ENCODE results near the gene EIF4EBP3.

Gene EIF4EBP3

DNA sequence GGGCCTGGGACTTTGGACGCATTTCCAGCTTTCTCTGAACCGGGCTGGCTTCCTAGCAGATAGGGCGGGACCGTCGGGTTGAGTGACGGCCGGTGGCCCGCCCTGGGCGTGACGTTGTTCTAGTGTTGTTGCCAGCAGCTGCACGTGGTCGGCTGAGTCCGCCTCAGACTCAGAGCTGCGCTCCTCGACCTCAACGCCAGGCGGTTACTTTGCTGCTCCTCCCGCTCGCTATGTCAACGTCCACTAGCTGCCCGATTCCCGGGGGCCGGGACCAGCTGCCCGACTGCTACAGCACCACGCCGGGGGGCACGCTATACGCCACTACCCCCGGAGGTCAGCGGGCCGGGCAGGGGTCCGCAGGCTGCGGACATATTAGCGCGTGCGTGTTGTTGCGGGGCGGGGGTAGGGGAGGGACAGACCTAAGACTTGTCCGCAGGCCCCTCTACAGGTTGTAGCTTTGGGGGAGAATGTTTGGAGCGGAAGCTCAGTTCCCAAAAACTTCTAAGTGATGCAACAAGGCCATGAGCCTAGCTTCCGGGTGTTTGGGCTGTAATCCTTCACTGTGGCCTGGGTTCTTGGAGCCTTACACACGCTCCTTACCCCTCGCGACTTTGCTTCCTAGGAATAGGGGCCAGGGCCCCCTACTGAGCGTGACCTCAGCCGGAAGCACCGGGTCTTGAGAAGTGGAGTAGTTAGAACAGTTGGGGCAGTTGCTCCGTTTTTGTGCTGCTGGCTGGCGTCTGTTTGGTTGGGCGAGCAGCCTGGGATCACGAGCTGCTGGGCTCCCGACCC lies at the start of gene EIF4EBP3:
TSS of gene EIF4EBP3 (plus strand) at position 155 of the 792 bp plus-strand sequence. CDS start at position 231, 76 bp downstream.
- Mint-ChIP-seq H3K27me3 (no peaks in the 10 kb centered on the region), H3K36me3 (peaks cover 46% of the 10 kb centered on the region), H3K4me3 (peak within 1 kb of the TSS; percentile 82), H3K4me1 (peaks cover 54% of the 10 kb centered on the region), H3K27ac (peak within 1 kb of the TSS; percentile 96), H3K9me3 (no peaks in the 10 kb centered on the region)
- CTCF ChIA-PET, result interaction anchor here (0.7 to 3.2 kb wide), 16 partner anchors 8 to 307 kb away, joined by 3 to 22 read pairs (median 3); partner anchors contain the start of genes ANKHD1, HBEGF, TMCO6 and ZMAT2
- DNase-seq, result peak; percentile 94

DNA sequence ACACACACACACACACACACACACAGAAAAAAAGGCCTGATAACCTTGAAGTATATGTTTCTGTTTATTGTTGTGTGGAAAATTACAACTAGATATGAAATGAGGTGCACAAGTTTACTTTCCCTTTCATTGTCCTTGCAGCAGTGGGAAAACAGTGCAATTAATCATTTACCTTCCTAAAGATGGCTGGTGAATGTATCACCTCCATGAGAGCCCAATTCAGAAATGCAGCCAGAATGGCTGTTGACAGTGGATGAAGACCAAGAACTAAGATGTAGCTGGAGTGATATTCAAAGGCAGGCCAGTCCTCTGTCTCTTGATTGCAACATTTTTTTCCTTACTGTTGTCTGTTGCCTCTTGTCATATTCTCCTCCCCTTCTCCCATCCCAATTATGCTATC lies 49.6 kb upstream of the EIF4EBP3 start:
- Mint-ChIP-seq H3K4me1 (no peaks in the 10 kb centered on the region), H3K4me3 (no peak overlapping the region), H3K9me3 (no peaks in the 10 kb centered on the region), H3K27ac (no peak overlapping the region), H3K36me3 (peaks cover 26% of the 10 kb centered on the region), H3K27me3 (no peaks in the 10 kb centered on the region)
- CTCF ChIA-PET, result no interaction called here
- no peak for DNase-seq

DNA sequence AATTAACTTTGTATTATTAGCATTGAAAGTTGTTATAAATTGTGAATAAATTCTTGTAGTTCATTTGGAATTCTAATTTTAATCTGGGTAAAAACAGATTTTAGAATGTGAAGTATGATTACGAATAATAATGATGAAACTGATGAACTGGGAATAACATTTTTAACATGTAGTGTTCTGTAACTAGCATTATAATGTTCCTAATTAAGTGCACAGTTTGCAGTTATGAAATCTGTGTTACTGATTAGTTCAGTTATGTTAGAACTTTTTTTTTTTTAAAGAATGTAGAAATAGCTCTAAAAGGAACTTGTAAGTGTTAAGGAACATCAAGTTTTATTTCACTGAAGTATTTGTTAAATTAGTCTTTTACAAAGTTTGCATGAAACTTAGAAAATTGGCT lies 48.9 kb upstream of the EIF4EBP3 start:
- H3K27me3 Mint-ChIP-seq, result no peaks in the 10 kb centered on the region
- no peak overlapping the region for H3K4me3 Mint-ChIP-seq
- H3K4me1 Mint-ChIP-seq, result no peaks in the 10 kb centered on the region
- H3K9me3 Mint-ChIP-seq, result no peaks in the 10 kb centered on the region
- no peak overlapping the region for H3K27ac Mint-ChIP-seq
- CTCF ChIA-PET, result no interaction called here
- peaks cover 20% of the 10 kb centered on the region for H3K36me3 Mint-ChIP-seq
- DNase-seq, result no peak

DNA sequence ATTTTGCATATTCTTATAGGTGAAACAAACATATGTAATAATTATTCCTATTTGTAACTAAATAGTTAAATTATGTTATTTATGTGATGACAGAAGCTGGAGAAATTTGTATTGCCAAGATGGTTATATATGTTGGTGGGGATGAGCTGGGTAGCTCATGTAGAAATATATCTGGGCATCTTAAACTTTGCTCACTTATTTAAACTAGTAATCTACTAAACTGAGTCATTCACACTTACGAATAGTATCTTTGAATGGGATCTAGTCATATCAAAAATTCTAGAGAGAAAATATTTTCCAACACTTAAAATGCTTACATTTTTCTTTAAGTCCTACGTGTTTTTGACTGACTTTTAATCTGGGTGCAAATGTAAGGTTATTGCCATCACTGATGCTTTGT lies 44.6 kb upstream of the EIF4EBP3 start:
- Mint-ChIP-seq H3K4me3 (no peak overlapping the region), H3K36me3 (peaks cover 17% of the 10 kb centered on the region), H3K4me1 (no peaks in the 10 kb centered on the region), H3K27ac (no peak overlapping the region), H3K9me3 (no peaks in the 10 kb centered on the region), H3K27me3 (no peaks in the 10 kb centered on the region)
- DNase-seq, result no peak
- CTCF ChIA-PET, result interaction anchor here (0.8 kb wide), 1 partner anchor 262 kb away, joined by 3 read pairs; no protein-coding TSS in a partner anchor

DNA sequence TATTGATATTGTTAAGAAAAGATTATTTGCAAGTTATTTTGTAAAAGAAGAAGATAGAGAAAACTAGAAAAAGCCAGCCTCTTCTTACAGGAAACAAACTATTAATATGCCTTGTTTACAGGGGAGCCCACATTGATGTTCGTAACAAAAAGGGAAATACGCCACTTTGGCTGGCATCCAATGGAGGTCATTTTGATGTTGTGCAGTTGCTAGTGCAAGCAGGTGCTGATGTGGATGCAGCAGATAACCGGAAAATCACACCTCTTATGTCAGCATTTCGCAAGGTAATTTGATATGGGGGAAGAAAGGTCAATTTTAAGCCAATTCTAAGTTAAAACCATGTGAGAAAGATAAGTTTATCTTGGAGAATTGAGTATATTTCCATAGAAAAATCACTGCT lies 37.6 kb upstream of the EIF4EBP3 start:
- Mint-ChIP-seq H3K27ac (no peak overlapping the region), H3K4me3 (no peak overlapping the region), H3K4me1 (no peaks in the 10 kb centered on the region), H3K27me3 (no peaks in the 10 kb centered on the region), H3K9me3 (no peaks in the 10 kb centered on the region), H3K36me3 (peaks cover 49% of the 10 kb centered on the region)
- no peak for DNase-seq
- CTCF ChIA-PET, result no interaction called here

DNA sequence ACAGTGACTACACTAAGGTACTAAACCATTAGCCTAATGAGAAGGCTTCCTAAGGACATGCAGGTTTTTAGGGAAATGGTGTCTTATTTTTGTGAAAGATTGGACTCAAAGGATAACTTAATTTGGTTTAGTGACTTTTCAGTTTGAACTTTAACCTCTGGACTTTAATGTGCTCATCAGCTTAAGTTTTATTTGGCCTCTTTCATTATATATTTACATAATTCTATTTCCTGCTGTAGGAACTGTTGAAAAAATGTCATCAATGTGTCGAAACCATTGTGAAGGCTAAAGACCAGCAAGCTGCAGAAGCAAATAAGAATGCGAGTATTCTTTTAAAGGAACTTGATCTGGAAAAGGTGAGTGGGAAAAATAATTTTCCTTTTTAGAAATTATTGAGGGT lies 34.3 kb upstream of the EIF4EBP3 start:
- Mint-ChIP-seq H3K27ac (no peak overlapping the region), H3K36me3 (peaks cover 48% of the 10 kb centered on the region), H3K4me3 (no peak overlapping the region), H3K27me3 (no peaks in the 10 kb centered on the region), H3K4me1 (no peaks in the 10 kb centered on the region), H3K9me3 (no peaks in the 10 kb centered on the region)
- no peak for DNase-seq
- CTCF ChIA-PET, result no interaction called here

DNA sequence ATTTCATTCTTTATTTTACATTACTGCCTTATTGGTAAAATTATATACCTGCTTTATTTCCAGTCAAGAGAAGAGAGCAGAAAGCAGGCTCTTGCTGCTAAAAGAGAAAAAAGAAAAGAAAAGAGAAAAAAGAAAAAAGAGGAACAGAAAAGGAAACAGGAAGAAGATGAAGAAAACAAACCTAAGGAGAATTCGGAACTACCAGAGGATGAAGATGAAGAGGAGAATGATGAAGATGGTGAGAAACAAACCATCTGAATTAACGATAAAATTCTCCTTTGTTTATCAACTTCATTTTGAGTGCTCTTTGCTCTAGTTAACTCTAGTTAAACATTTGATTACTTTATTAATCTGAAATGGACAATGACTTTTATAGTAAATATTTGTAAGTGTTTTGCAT lies 23.5 kb upstream of the EIF4EBP3 start:
- H3K36me3 Mint-ChIP-seq, result peaks cover 41% of the 10 kb centered on the region
- H3K4me1 Mint-ChIP-seq, result no peaks in the 10 kb centered on the region
- H3K4me3 Mint-ChIP-seq, result no peak overlapping the region
- no peak overlapping the region for H3K27ac Mint-ChIP-seq
- CTCF ChIA-PET, result no interaction called here
- no peak for DNase-seq
- H3K9me3 Mint-ChIP-seq, result peaks cover 2% of the 10 kb centered on the region
- no peaks in the 10 kb centered on the region for H3K27me3 Mint-ChIP-seq

DNA sequence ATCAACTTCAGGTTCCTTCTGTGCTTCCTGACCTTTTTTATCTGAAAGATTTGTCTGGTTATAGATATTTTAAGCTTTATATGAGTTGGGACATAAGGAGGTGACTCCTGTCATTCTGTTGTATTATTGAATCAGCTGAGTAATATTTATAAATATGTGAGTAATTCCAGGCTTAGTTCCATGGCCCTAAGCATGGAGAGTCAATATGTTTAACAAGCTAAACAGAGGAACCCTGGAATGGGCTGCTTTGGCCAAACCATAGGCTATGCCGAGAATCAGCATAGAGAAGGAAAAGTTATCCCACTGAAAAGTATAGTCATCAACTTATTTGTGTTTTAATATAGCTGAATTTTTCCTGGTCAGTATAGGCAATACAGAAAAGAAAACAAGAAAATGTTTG lies 7.2 kb upstream of the EIF4EBP3 start:
- Mint-ChIP-seq H3K27ac (no peak overlapping the region), H3K9me3 (no peaks in the 10 kb centered on the region), H3K4me3 (no peak overlapping the region), H3K27me3 (no peaks in the 10 kb centered on the region), H3K36me3 (peaks cover 54% of the 10 kb centered on the region), H3K4me1 (no peaks in the 10 kb centered on the region)
- DNase-seq, result no peak
- CTCF ChIA-PET, result interaction anchor here (0.9 to 1.2 kb wide), 2 partner anchors 11 to 95 kb away, joined by 3 read pairs; no protein-coding TSS in a partner anchor

DNA sequence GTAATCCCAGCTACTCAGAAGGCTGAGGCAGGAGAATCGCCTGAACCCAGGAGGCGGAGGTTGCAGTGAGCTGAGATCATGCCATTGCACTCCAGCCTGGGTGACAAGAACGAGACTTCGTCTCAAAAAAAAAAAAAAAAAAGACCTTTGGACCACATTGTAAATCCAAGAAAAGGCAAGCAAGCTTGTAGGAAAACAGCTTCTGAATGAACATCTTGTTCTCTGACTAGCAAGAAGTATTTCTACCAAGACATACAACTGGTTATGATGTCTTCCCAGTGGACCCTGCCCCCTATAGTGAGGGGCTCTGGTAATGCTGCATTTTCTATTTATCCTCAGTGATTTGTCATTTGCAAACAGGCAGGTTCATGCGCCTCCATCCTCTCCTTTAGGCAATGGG lies 4.5 kb upstream of the EIF4EBP3 start:
- no peak overlapping the region for H3K27ac Mint-ChIP-seq
- CTCF ChIA-PET, result no interaction called here
- no peak overlapping the region for H3K4me3 Mint-ChIP-seq
- no peaks in the 10 kb centered on the region for H3K9me3 Mint-ChIP-seq
- no peak for DNase-seq
- H3K4me1 Mint-ChIP-seq, result peaks cover 13% of the 10 kb centered on the region
- no peaks in the 10 kb centered on the region for H3K27me3 Mint-ChIP-seq
- H3K36me3 Mint-ChIP-seq, result peaks cover 47% of the 10 kb centered on the region

DNA sequence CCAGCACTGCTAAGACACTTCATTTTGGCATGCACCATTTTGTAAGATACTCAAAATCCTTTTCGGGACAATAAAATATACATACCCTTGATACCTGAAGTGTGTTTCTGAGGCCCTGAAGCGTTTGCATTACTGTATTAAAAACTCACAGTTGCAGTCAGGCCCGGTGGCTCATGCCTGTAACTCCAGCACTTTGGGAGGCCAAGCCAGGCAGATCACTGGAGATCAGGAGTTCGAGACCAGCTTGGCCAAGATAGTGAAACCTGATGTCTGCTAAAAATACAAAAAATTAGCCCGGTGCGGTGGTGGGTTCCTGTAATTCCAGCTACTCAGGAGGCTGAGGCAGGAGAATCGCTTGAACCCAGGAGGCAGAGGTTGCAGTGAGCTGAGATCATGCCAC lies 2.5 kb upstream of the EIF4EBP3 start:
- Mint-ChIP-seq H3K4me1 (peaks cover 33% of the 10 kb centered on the region), H3K4me3 (no peak overlapping the region), H3K9me3 (no peaks in the 10 kb centered on the region), H3K27me3 (no peaks in the 10 kb centered on the region), H3K27ac (no peak overlapping the region), H3K36me3 (peaks cover 51% of the 10 kb centered on the region)
- DNase-seq, result no peak
- CTCF ChIA-PET, result no interaction called here

DNA sequence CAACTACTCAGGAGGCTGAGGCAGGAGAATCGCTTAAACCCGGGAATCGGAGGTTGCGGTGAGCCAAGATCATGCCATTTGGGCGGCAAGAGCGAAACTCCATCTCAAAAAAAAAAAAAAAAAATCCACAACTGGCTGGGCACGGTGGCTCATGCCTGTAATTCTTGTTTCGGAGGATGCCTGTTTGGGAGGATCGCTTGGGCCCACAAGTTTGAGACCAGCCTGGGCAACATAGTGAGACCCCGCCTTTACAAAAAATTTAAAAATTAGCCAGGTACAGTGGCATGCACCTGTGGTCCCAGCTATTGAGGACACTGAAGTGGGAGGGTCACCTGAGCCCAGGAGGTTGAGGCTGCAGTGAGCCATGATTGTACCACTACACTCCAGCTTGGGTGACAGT lies 1.9 kb upstream of the EIF4EBP3 start:
- no peaks in the 10 kb centered on the region for H3K9me3 Mint-ChIP-seq
- CTCF ChIA-PET, result interaction anchor here (0.8 to 1.8 kb wide), 3 partner anchors 11 to 304 kb away, joined by 3 to 5 read pairs (median 3); no protein-coding TSS in a partner anchor
- DNase-seq, result no peak
- peaks cover 39% of the 10 kb centered on the region for H3K4me1 Mint-ChIP-seq
- H3K27me3 Mint-ChIP-seq, result no peaks in the 10 kb centered on the region
- peak overlapping the region; percentile 96 for H3K27ac Mint-ChIP-seq
- H3K36me3 Mint-ChIP-seq, result peaks cover 49% of the 10 kb centered on the region
- H3K4me3 Mint-ChIP-seq, result no peak overlapping the region

DNA sequence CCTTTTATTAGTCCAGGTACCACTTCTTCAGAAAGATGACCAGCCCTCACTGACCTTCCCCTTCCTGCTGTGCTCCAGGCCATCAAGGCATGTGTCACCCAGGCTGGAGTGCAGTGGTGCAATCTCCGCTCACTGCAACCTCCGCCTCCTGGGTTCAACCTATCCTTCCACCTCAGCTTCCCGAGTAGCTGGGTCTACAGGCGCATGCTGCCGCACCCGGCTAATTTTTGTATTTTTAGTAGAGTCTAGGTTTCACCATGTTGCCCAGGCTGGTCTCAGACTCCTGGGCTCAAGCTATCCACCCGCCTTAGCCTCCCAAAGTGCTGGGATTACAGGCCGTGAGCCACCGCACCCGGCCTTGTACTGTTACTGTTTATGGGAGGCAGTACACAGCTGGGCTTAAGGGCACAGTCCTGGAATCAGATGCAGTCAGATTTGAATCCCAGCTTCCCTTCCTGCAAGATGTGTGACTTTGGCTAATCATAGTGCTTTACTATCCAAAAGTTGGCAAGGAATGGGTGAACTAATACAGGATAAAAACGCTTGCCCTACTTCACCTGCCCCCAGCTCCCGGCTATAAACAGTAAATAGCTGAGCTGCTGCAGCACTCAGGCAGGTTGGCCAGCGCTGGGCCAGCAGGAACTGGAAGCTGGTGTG lies 483 bp upstream of the EIF4EBP3 start:
- no peaks in the 10 kb centered on the region for H3K27me3 Mint-ChIP-seq
- peaks cover 52% of the 10 kb centered on the region for H3K4me1 Mint-ChIP-seq
- CTCF ChIA-PET, result interaction anchor here (0.7 to 3.2 kb wide), 15 partner anchors 9 to 306 kb away, joined by 3 to 22 read pairs (median 3); partner anchors contain the start of genes HBEGF, TMCO6 and ZMAT2
- H3K27ac Mint-ChIP-seq, result peak overlapping the region; percentile 96
- DNase-seq, result no peak
- H3K4me3 Mint-ChIP-seq, result peak overlapping the region; percentile 82
- H3K36me3 Mint-ChIP-seq, result peaks cover 48% of the 10 kb centered on the region
- no peaks in the 10 kb centered on the region for H3K9me3 Mint-ChIP-seq

DNA sequence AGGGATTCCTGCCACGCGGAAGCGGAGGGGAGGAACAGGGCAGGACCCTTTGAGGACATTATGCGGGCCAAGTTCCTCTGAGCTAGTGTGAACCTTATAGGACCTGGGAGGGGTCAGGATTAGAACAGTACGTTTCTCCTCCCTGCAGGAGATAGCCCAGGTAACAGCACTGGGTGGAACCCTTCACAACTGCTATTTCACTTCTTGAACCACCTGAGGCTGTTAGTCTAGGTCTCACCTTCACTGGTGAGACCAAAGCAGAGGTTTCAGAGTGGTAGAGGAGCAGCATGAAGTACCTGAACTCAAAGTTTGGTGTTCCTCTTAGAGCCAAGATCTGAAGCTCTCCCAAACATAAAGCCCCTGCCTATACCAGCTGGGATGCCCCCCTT lies 832 bp downstream of the EIF4EBP3 start:
- CTCF ChIA-PET, result interaction anchor here (0.8 to 3.2 kb wide), 7 partner anchors 9 to 152 kb away, joined by 3 to 22 read pairs (median 3); partner anchors contain the start of genes ANKHD1, SRA1 and ZMAT2
- Mint-ChIP-seq H3K4me3 (peak overlapping the region; percentile 82), H3K36me3 (peaks cover 51% of the 10 kb centered on the region), H3K27ac (peak overlapping the region; percentile 96), H3K27me3 (no peaks in the 10 kb centered on the region), H3K9me3 (no peaks in the 10 kb centered on the region), H3K4me1 (peaks cover 59% of the 10 kb centered on the region)
- no peak for DNase-seq

DNA sequence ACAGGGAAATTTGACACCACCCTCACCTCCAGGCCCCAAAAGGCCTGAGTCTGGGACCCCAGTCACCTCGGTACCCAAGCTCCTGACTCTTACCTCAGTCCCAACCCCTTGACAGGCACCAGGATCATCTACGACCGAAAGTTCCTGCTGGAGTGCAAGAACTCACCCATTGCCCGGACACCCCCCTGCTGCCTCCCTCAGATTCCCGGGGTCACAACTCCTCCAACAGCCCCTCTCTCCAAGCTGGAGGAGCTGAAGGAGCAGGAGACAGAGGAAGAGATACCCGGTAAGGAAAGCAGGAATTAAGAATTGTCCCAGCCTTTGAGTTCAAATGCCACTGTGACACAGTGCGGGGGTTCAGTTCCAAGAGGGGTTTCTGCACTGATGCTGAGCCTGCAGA lies 1.3 kb downstream of the EIF4EBP3 start:
- H3K9me3 Mint-ChIP-seq, result no peaks in the 10 kb centered on the region
- H3K27me3 Mint-ChIP-seq, result no peaks in the 10 kb centered on the region
- H3K4me3 Mint-ChIP-seq, result peak overlapping the region; percentile 82
- H3K27ac Mint-ChIP-seq, result peak overlapping the region; percentile 96
- H3K4me1 Mint-ChIP-seq, result peaks cover 64% of the 10 kb centered on the region
- peaks cover 56% of the 10 kb centered on the region for H3K36me3 Mint-ChIP-seq
- CTCF ChIA-PET, result interaction anchor here (0.8 to 3.2 kb wide), 4 partner anchors 9 to 147 kb away, joined by 3 to 22 read pairs (median 4); partner anchors contain the start of genes ANKHD1 and SRA1
- DNase-seq, result no peak

Data from activated naive CD4-positive, alpha-beta T cell treated with anti-CD3 and anti-CD28 coated beads, Interleukin-2, amount 10 ng/mL, durations not matched to agents 7 days and 5 days (primary cell).